Body of pancreas (tissue), 4 donors: ENCODE results near the gene BBX.

Experiments
- POLR2A ChIP-seq, 3 donors: fragments of 450-650 bp; IDR thresholded peaks; one replicate each; pipeline ENCODE4 v1.6.1; 2016; ENCODE audit warnings: antibody characterized with exemption in 3 of 3, mild to moderate bottlenecking in 2 of 3
- TF ChIP-seq, protein P1 (sequence below), 7 experiments: fragments of 450-650 bp in 4 of 7; fragments of 200-600 bp in 3 of 7; sonication (generic) in 3 of 7; IDR thresholded peaks; one replicate each; pipeline ENCODE4 v1.5.1; 2016 to 2019; ENCODE audit warnings: antibody characterized with exemption in 7 of 7

- TF ChIP-seq, protein P1, sequence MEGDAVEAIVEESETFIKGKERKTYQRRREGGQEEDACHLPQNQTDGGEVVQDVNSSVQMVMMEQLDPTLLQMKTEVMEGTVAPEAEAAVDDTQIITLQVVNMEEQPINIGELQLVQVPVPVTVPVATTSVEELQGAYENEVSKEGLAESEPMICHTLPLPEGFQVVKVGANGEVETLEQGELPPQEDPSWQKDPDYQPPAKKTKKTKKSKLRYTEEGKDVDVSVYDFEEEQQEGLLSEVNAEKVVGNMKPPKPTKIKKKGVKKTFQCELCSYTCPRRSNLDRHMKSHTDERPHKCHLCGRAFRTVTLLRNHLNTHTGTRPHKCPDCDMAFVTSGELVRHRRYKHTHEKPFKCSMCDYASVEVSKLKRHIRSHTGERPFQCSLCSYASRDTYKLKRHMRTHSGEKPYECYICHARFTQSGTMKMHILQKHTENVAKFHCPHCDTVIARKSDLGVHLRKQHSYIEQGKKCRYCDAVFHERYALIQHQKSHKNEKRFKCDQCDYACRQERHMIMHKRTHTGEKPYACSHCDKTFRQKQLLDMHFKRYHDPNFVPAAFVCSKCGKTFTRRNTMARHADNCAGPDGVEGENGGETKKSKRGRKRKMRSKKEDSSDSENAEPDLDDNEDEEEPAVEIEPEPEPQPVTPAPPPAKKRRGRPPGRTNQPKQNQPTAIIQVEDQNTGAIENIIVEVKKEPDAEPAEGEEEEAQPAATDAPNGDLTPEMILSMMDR (IDR thresholded peaks at IDR 0.05), result no peak
- TF ChIP-seq POLR2A (IDR thresholded peaks at IDR 0.05), result no peak
Measured at GRCh38 chr3:107833043-107833442, 310.3 kb downstream of the BBX start.
